Mesothelial cell of epicardium (in vitro differentiated cells): ENCODE data around the gene ABT1. TPM values are rescaled to one million over a fixed set of nuclear protein-coding genes. Genes with fewer than 3 reads are reported as not detected.

ENCODE experiments used
- DNase-seq, 2 experiments: peaks; one replicate each; pipeline ENCODE4 v3.0.0; 2021; ENCODE audit warnings: low spot score in 2 of 2; ENCODE audit not compliant: unreplicated experiment in 2 of 2
- H3K27ac Mint-ChIP-seq: 2 replicates; pipeline ENCODE4 v1.8.0; 2021; ENCODE audit warnings: mixed read lengths
- H3K27me3 Mint-ChIP-seq: 2 replicates; pipeline ENCODE4 v1.8.0; 2021; ENCODE audit warnings: low read depth, mixed read lengths
- H3K36me3 Mint-ChIP-seq: 2 replicates; pipeline ENCODE4 v1.8.0; 2021; ENCODE audit warnings: mixed read lengths
- H3K4me1 Mint-ChIP-seq: 2 replicates; pipeline ENCODE4 v1.8.0; 2021; ENCODE audit warnings: mixed read lengths
- H3K4me3 Mint-ChIP-seq: 2 replicates; pipeline ENCODE4 v1.8.0; 2021; ENCODE audit warnings: mild to moderate bottlenecking, moderate library complexity, mixed read lengths
- H3K9me3 Mint-ChIP-seq: 2 replicates; pipeline ENCODE4 v1.8.0; 2021; ENCODE audit warnings: mixed read lengths
- CTCF ChIP-seq: fragments of 200-600 bp; sonication (generic); IDR thresholded peaks from one replicate; pipeline ENCODE4 v1.5.0; 2021; ENCODE audit warnings: antibody characterized with exemption; ENCODE audit not compliant: unreplicated experiment
- total RNA-seq: library from RNA; stranded (reverse); gene quantifications from 3 replicates; pipeline ENCODE4 v1.2.1, GENCODE V29; 2021

The ABT1 gene
- total RNA-seq, 1 donor from 2014 or later, result 21.8 TPM

- DNase-seq, result no peak
- H3K27ac Mint-ChIP-seq, result peak overlapping the region; percentile 13
- no peak overlapping the region for H3K4me3 Mint-ChIP-seq
- no peak for TF ChIP-seq CTCF
- H3K27me3 Mint-ChIP-seq, result peaks cover 21% of the 10 kb centered on the region
- H3K4me1 Mint-ChIP-seq, result peaks cover 16% of the 10 kb centered on the region
- H3K36me3 Mint-ChIP-seq, result peaks cover 7% of the 10 kb centered on the region
- no peaks in the 10 kb centered on the region for H3K9me3 Mint-ChIP-seq
Observed at GRCh38 chr6:26597821-26598220, 1.1 kb downstream of the ABT1 start.

GRCh38 chr6:26598267-26598666, 1.5 kb downstream of the ABT1 start:
- Mint-ChIP-seq H3K9me3 (no peaks in the 10 kb centered on the region), H3K27me3 (peaks cover 18% of the 10 kb centered on the region), H3K36me3 (peaks cover 7% of the 10 kb centered on the region), H3K27ac (peak overlapping the region; percentile 13), H3K4me3 (no peak overlapping the region), H3K4me1 (peaks cover 16% of the 10 kb centered on the region)
- DNase-seq, result no peak
- no peak for TF ChIP-seq CTCF

- DNase-seq, result no peak
- Mint-ChIP-seq H3K27ac (peak overlapping the region; percentile 17), H3K4me3 (no peak overlapping the region), H3K27me3 (peaks cover 9% of the 10 kb centered on the region), H3K4me1 (peaks cover 16% of the 10 kb centered on the region), H3K9me3 (no peaks in the 10 kb centered on the region), H3K36me3 (peaks cover 7% of the 10 kb centered on the region)
- no peak for TF ChIP-seq CTCF
Observed at GRCh38 chr6:26599134-26599533, 2.4 kb downstream of the ABT1 start.

- H3K4me1 Mint-ChIP-seq, result peaks cover 13% of the 10 kb centered on the region
- H3K27ac Mint-ChIP-seq, result no peak overlapping the region
- H3K36me3 Mint-ChIP-seq, result peaks cover 7% of the 10 kb centered on the region
- H3K4me3 Mint-ChIP-seq, result no peak overlapping the region
- H3K27me3 Mint-ChIP-seq, result peaks cover 5% of the 10 kb centered on the region
- no peak for TF ChIP-seq CTCF
- no peaks in the 10 kb centered on the region for H3K9me3 Mint-ChIP-seq
- no peak for DNase-seq
Observed at GRCh38 chr6:26599591-26599990, 2.8 kb downstream of the ABT1 start.

- Mint-ChIP-seq H3K4me1 (peaks cover 13% of the 10 kb centered on the region), H3K9me3 (no peaks in the 10 kb centered on the region), H3K27me3 (no peaks in the 10 kb centered on the region), H3K4me3 (no peak overlapping the region), H3K27ac (no peak overlapping the region), H3K36me3 (peaks cover 7% of the 10 kb centered on the region)
- TF ChIP-seq CTCF, result no peak
- DNase-seq, result no peak
Observed at GRCh38 chr6:26600759-26601158, 4.0 kb downstream of the ABT1 start.

GRCh38 chr6:26602262-26602661, 5.5 kb downstream of the ABT1 start:
- Mint-ChIP-seq H3K36me3 (peaks cover 7% of the 10 kb centered on the region), H3K27ac (no peak overlapping the region), H3K4me1 (peaks cover 13% of the 10 kb centered on the region), H3K27me3 (no peaks in the 10 kb centered on the region), H3K9me3 (no peaks in the 10 kb centered on the region), H3K4me3 (no peak overlapping the region)
- no peak for TF ChIP-seq CTCF
- no peak for DNase-seq
